ENCODE measurements around the gene FOXL1. TPM values are rescaled to one million over a fixed set of nuclear protein-coding genes. Genes with fewer than 3 reads are reported as not detected.

Gene FOXL1
- total RNA-seq, 2 donors from 2014 or later = 0.37 TPM; not detected in 1

- Mint-ChIP-seq H3K4me3 (no peak overlapping the region), H3K9me3 (no peaks in the 10 kb centered on the region), H3K4me1 (no peaks in the 10 kb centered on the region), H3K36me3 (ENCODE audit: low read depth) (peaks cover under 1% of the 10 kb centered on the region), H3K27me3 (ENCODE audit: insufficient read depth) (peaks cover 12% of the 10 kb centered on the region), H3K27ac (no peak overlapping the region)
- Histone ChIP-seq H3K4me3 (ENCODE audit: low read length) (no peak overlapping the region), H3K27me3 (ENCODE audit: control insufficient read depth, insufficient read depth, low read length, poor library complexity, severe bottlenecking) (peaks cover 15% of the 10 kb centered on the region), H3K9me3 (ENCODE audit: control insufficient read depth, low read length) (no peaks in the 10 kb centered on the region), H3K9ac (ENCODE audit: extremely low read depth, low read length, poor library complexity, severe bottlenecking) (no peak overlapping the region), H3K27ac (ENCODE audit: low read depth, low read length) (no peak overlapping the region), H3K4me1 (ENCODE audit: control insufficient read depth, insufficient read depth, low read length) (no peaks in the 10 kb centered on the region), H3K36me3 (ENCODE audit: control insufficient read depth, insufficient read depth, low read length) (peaks cover 5% of the 10 kb centered on the region)
- no peak for DNase-seq
- TF ChIP-seq CTCF (conservative IDR thresholded peaks at IDR 0.05) = no peak
- WGBS, 2 experiments (ENCODE audit: insufficient coverage in 1 of 2, insufficient read length in 1 of 2) = 90 to 100% methylated on average over 4 of the region's 4 CpGs
Observed at GRCh38 chr16:86557587-86557986, 20.8 kb upstream of the FOXL1 start.

GRCh38 chr16:86558355-86559193 is 19.8 kb upstream of the FOXL1 start:
- WGBS, 2 experiments (ENCODE audit: insufficient coverage in 1 of 2, insufficient read length in 1 of 2) = 88 to 89% methylated on average over 18 to 27 of the region's 28 CpGs
- DNase-seq = no peak
- no peak overlapping the region for H3K27ac ChIP-seq (ENCODE audit: low read depth, low read length)
- no peak overlapping the region for H3K27ac Mint-ChIP-seq
- H3K4me1 ChIP-seq (ENCODE audit: control insufficient read depth, insufficient read depth, low read length) = no peaks in the 10 kb centered on the region
- H3K27me3 ChIP-seq (ENCODE audit: control insufficient read depth, insufficient read depth, low read length, poor library complexity, severe bottlenecking) = peaks cover 22% of the 10 kb centered on the region
- TF ChIP-seq CTCF (conservative IDR thresholded peaks at IDR 0.05) = no peak
- no peaks in the 10 kb centered on the region for H3K9me3 ChIP-seq (ENCODE audit: control insufficient read depth, low read length)
- H3K4me3 ChIP-seq (ENCODE audit: low read length) = no peak overlapping the region
- H3K4me1 Mint-ChIP-seq = peaks cover 3% of the 10 kb centered on the region
- H3K27me3 Mint-ChIP-seq (ENCODE audit: insufficient read depth) = peaks cover 22% of the 10 kb centered on the region
- no peaks in the 10 kb centered on the region for H3K36me3 Mint-ChIP-seq (ENCODE audit: low read depth)
- no peak overlapping the region for H3K4me3 Mint-ChIP-seq
- H3K36me3 ChIP-seq (ENCODE audit: control insufficient read depth, insufficient read depth, low read length) = no peaks in the 10 kb centered on the region
- H3K9ac ChIP-seq (ENCODE audit: extremely low read depth, low read length, poor library complexity, severe bottlenecking) = no peak overlapping the region
- H3K9me3 Mint-ChIP-seq = peaks cover 2% of the 10 kb centered on the region

GRCh38 chr16:86559802-86560305 is 18.5 kb upstream of the FOXL1 start:
- no peak for TF ChIP-seq CTCF (conservative IDR thresholded peaks at IDR 0.05)
- Mint-ChIP-seq H3K36me3 (ENCODE audit: low read depth) (no peaks in the 10 kb centered on the region), H3K9me3 (peaks cover 2% of the 10 kb centered on the region), H3K27me3 (ENCODE audit: insufficient read depth) (peaks cover 35% of the 10 kb centered on the region), H3K4me3 (no peak overlapping the region), H3K4me1 (peaks cover 8% of the 10 kb centered on the region), H3K27ac (no peak overlapping the region)
- Histone ChIP-seq H3K9ac (ENCODE audit: extremely low read depth, low read length, poor library complexity, severe bottlenecking) (no peak overlapping the region), H3K4me1 (ENCODE audit: control insufficient read depth, insufficient read depth, low read length) (no peaks in the 10 kb centered on the region), H3K27me3 (ENCODE audit: control insufficient read depth, insufficient read depth, low read length, poor library complexity, severe bottlenecking) (peaks cover 33% of the 10 kb centered on the region), H3K27ac (ENCODE audit: low read depth, low read length) (no peak overlapping the region), H3K36me3 (ENCODE audit: control insufficient read depth, insufficient read depth, low read length) (no peaks in the 10 kb centered on the region), H3K9me3 (ENCODE audit: control insufficient read depth, low read length) (no peaks in the 10 kb centered on the region), H3K4me3 (ENCODE audit: low read length) (no peak overlapping the region)
- DNase-seq = no peak
- WGBS, 2 experiments (ENCODE audit: insufficient coverage in 1 of 2, insufficient read length in 1 of 2) = 91 to 93% methylated on average over 7 to 9 of the region's 9 CpGs

Data from endodermal cell (in vitro differentiated cells).